ENCODE measurements around the gene DIP2B.
"Not testable (repeated sequence)": the region's sequence is repeated elsewhere in the genome, so short reads cannot be mapped to it uniquely, and the experiment has no call there.

The DIP2B gene

GRCh38 chr12:50504798-50505674, at the start of gene DIP2B:
TSS of gene DIP2B (plus strand) at chr12:50504985. CDS start at chr12:50505141, 156 bp downstream.
- in situ Hi-C loops (cut with MboI; ENCODE audit: low sequenced_read_pairs) = no loop called here

GRCh38 chr12:50458606-50459005, 46.2 kb upstream of the DIP2B start:
- in situ Hi-C loops (cut with MboI; ENCODE audit: low sequenced_read_pairs) = no loop called here

GRCh38 chr12:50467439-50467838, 37.3 kb upstream of the DIP2B start:
- in situ Hi-C loops (cut with MboI; ENCODE audit: low sequenced_read_pairs) = no loop called here

- in situ Hi-C loops (cut with MboI; ENCODE audit: low sequenced_read_pairs) = no loop called here
Measured at GRCh38 chr12:50477241-50477832, 27.4 kb upstream of the DIP2B start.

- in situ Hi-C loops (cut with MboI; ENCODE audit: low sequenced_read_pairs) = no loop called here
Measured at GRCh38 chr12:50482571-50482970, 22.2 kb upstream of the DIP2B start.

DNA sequence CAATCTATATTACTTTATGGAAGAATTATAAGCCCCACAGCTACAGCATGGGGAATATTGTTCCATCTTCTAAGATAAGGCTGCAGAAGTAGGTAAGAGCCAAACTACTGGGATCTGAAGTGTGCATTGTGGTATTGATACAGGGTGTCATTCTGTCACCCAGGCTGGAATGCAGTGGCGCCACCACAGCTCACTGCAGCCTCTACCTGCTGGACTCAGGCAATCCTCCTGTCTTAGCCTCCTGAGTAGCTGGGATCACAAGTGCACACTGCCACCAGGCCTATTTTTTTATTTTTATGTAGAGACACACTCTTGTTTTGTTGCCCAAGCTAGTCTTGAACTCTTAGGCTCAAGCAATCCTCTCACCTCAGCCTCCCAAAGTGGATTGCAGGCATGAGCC, 21.3 kb upstream of the DIP2B start:
- in situ Hi-C loops (cut with MboI; ENCODE audit: low sequenced_read_pairs) = no loop called here

GRCh38 chr12:50488801-50489200, 16.0 kb upstream of the DIP2B start:
- in situ Hi-C loops (cut with MboI; ENCODE audit: low sequenced_read_pairs) = no loop called here

DNA sequence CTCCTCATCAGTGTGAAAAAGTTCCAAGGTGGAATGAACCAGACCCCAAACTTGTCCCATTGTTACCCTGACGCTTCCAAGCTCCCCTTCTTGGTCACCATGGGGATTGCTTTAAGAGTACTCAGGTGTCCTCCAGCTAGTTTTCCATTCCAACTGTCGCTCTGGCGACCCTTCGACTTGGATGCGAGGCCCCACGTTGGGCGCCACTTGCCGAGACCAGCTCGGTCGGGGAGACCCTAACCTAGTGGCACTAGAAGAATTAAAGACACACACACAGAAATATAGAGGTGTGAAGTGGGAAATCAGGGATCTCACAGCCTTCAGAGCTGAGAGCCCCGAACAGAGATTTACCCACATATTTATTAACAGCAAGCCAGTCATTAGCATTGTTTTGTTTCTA, 6.7 kb upstream of the DIP2B start:
- in situ Hi-C loops (cut with MboI; ENCODE audit: low sequenced_read_pairs) = not testable (repeated sequence)

- in situ Hi-C loops (cut with MboI; ENCODE audit: low sequenced_read_pairs) = no loop called here
Measured at GRCh38 chr12:50505675-50506530, 1.1 kb downstream of the DIP2B start.

DNA sequence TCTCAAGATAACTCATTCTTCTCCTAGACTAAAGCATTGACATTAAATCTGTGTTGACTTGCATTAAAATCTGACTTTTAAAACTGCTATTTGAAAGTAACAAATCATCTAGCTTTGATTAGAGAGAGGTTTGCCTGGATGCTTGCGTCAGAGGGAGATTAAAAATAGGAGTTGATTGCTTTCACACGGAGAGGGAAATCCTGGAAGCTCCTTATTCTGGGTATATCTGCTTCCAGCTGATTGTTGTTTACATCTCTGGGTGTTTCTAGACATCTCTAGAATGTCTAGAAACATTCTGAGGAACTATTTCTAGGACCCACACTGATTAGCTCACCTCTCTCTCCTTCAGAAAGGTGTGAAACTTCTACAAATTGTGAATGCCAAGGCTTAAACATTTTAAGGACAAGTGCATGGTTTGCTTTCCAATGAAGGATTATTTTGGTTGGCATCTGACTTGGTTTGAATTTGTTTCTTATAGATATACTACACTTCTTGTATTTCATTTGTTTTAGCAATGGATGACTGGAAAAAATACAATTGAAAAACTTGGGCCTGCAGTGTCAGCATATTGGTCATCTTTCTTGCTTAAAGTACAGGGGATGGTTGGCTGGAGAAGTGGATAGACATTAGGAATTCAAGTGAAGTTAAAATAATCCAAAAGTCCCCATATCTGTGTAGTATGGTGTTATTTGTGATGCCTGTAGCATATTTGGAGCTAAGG, 2.1 kb downstream of the DIP2B start:
- in situ Hi-C loops (cut with MboI; ENCODE audit: low sequenced_read_pairs) = no loop called here

DNA sequence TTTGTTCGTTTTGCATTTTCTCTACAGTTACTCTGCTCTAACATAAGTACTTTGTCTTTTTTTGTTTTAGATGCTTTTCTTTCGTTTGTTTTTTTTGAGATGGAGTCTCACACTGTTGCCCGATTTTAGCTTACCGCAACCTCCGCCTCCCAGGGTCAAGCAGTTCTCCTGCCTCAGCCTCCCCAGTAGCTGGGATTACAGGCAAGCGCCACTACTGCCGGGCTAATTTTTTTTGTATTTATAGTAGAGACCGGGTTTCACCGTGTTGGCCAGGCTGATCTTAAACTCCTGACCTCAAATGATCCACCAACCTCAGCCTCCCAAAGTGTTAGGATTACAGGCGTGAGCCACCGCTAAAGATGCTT, 2.7 kb downstream of the DIP2B start:
- in situ Hi-C loops (cut with MboI; ENCODE audit: low sequenced_read_pairs) = no loop called here

- in situ Hi-C loops (cut with MboI; ENCODE audit: low sequenced_read_pairs) = no loop called here
Measured at GRCh38 chr12:50507930-50508329, 3.1 kb downstream of the DIP2B start.

- in situ Hi-C loops (cut with MboI; ENCODE audit: low sequenced_read_pairs) = no loop called here
Measured at GRCh38 chr12:50508414-50508813, 3.6 kb downstream of the DIP2B start.

DNA sequence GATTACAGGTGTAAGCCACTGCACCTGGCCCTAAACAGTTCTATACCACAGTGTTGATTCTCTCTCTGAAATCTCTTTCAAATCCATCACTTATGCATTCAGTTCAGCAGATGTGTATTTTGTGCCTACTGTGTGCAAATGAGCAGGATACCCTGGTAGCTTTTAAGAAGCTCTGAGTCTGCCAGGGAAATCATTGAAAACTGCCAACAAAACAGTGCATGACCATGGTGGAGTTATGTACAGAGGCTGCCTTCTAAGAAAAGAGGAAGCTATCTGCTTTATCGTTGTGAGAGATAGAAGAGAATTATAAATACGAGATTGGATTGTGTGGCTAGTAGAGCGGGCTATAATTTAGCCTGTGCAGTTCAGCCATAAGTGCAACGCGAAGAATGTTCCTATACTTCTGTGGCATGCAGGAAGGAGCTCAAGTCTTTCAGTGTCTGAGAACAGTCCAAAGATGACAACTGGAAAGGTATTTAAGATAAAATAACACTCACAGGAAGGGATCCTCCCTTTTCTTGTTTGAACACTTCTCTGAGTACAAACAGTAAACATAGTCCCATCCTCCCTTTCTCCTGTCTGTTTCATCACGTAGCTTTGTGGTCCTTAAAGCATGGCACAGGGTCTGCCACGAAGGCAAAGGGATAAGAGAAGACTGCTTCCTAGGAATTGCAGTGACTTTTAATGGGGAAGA, 4.3 kb downstream of the DIP2B start:
- in situ Hi-C loops (cut with MboI; ENCODE audit: low sequenced_read_pairs) = no loop called here

DNA sequence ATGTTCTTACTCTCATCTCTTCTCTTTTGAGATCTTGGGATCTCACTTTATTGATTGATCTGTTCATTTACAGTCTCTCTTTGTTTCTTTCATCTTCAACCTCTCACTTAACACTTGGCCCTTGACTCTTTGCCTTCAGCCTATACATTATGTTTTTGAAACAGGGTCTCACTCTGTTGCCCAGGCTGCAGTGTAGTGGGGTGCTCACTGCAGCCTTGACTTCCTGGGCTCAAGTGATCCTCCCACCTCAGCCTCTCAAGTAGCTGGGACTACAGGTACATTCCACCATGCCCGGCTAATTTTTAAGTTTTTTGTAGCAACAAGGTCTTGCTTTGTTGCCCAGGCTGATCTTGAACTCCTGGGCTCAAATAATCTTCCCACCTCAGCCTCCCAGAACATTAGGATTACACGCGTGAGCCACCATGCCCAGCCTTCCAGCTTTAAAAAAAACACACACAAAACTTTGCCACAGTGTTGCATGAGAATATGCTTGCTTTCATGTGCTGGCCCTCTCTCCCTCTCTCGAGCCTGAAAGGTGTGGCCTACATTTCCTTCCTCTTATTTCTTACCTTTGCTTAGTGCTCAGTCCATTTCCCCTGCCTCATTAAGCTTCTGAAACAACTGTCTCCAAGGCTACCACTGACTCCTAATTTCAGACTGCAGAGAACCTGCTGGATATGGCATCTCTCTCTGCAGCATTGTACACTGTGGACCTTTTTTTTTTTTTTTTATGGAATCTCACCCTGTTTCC, 9.9 kb downstream of the DIP2B start:
- in situ Hi-C loops (cut with MboI; ENCODE audit: low sequenced_read_pairs) = no loop called here

- in situ Hi-C loops (cut with MboI; ENCODE audit: low sequenced_read_pairs) = no loop called here
Measured at GRCh38 chr12:50515587-50515986, 10.8 kb downstream of the DIP2B start.

DNA sequence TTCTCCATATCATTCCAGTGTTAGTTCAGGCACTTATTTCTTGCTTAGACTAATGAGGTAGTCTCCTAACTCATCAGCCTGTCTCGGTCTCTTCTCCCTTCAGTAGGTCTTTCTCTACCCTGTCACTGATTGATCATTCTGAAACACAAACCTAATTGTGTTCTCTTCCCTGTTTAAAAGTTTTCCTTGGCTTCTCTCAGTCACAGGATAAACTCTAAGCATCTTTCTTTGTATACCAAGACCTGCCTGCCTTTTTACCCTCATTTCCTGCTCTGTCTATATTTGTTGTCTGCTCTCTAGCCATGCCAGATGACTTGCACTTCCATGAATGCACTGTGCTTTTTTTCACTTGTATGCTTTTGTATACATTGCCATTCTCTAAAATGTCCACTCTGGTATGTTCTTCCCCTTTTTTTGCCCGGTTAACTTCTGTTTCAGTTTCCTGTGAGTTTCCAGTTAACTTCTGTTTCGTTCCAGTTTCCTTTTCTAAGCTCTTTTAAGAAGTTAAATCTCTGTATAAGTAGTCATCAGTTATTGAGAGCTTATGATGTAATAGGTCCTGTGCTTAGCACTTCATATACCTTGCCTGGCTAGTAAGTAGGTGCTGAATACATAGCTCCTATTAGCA, 12.8 kb downstream of the DIP2B start:
- in situ Hi-C loops (cut with MboI; ENCODE audit: low sequenced_read_pairs) = no loop called here

DNA sequence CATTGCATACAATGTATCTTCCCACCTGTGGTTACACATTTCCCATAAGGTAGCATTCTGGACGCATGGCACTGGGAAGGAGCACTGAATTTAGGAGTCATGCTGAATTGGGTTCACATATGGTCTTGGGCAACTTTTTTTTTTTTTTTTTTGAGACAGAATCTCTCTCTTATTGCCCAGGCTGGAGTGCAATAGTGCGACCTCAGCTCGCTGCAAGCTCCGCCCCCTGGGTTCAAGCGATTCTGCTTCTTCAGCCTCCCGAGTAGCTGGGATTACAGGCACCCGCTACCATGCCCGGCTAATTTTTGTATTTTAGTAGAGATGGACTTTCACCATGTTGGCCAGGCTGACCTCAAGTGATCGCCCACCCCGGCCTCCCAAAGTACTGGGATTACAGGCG, 13.3 kb downstream of the DIP2B start:
- in situ Hi-C loops (cut with MboI; ENCODE audit: low sequenced_read_pairs) = no loop called here

GRCh38 chr12:50519353-50519752, 14.6 kb downstream of the DIP2B start:
- in situ Hi-C loops (cut with MboI; ENCODE audit: low sequenced_read_pairs) = no loop called here
